OCI-LY3 (cell line): ENCODE data around the gene GPR21.

Source experiments
- EZH2phosphoT487 ChIP-seq: fragments of 200-600 bp; shearing (Covaris generic); IDR thresholded peaks from 2 replicates; pipeline ENCODE4 v1.6.1; 2018; ENCODE audit warnings: antibody characterized with exemption, mixed run types, low read depth
- TF ChIP-seq, protein P1 (sequence below): fragments of 200-600, 300-600 bp; sonication (generic); IDR thresholded peaks from 2 replicates; pipeline ENCODE4 v1.5.1; 2014; ENCODE audit warnings: antibody characterized with exemption, low read length, low read depth

DNA sequence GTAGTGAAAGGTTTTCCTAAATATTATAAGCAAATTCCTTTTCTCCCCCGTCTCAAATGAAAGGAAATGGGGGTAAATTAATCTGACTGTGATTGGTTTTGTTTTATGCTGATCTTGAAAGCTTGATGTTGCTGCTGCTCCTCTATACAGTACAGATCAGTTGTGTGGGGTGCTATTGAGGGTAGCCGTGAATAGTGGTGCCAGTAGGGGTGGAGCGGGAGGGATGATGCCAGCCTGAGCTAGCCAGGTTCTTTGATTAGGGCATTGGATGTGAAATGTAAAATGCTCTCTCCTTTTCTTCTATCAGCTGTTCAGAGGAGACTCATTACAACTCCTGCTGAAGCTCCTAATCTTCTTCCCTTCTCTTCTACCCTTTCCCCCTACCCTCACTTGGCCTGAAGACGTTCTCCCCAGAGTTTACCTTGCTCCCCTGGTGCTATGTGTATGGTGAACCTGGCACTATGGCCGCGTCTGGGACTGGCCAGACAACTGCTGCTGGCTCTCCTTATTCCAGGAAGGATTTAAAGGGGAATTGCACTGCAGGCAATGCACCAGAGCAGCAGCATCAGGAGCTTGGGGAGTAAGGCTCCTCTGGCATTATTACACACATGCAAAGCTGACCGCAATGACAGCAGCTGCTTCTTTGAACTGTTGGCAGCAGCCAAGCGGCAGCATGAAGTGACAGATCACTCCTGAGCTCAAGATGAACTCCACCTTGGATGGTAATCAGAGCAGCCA, 566 bp downstream of the GPR21 start:
- TF ChIP-seq, protein P1, sequence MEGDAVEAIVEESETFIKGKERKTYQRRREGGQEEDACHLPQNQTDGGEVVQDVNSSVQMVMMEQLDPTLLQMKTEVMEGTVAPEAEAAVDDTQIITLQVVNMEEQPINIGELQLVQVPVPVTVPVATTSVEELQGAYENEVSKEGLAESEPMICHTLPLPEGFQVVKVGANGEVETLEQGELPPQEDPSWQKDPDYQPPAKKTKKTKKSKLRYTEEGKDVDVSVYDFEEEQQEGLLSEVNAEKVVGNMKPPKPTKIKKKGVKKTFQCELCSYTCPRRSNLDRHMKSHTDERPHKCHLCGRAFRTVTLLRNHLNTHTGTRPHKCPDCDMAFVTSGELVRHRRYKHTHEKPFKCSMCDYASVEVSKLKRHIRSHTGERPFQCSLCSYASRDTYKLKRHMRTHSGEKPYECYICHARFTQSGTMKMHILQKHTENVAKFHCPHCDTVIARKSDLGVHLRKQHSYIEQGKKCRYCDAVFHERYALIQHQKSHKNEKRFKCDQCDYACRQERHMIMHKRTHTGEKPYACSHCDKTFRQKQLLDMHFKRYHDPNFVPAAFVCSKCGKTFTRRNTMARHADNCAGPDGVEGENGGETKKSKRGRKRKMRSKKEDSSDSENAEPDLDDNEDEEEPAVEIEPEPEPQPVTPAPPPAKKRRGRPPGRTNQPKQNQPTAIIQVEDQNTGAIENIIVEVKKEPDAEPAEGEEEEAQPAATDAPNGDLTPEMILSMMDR = no peak
- TF ChIP-seq EZH2phosphoT487 = no peak
